Heart left ventricle (tissue), 13 donors: ENCODE results near the gene KCNQ1.

Experiments used
- CTCF ChIP-seq, 12 donors: fragments of 200-600 bp; sonication (generic) in 4 of 12; IDR thresholded peaks; one replicate each; pipeline versions ENCODE4 v1.5.0 to v1.8.0; 2018 to 2022; ENCODE audit warnings: antibody characterized with exemption in 12 of 12, mild to moderate bottlenecking in 5 of 12
- POLR2A ChIP-seq, 2 donors: fragments of 450-650 bp; IDR thresholded peaks; one replicate each; pipeline ENCODE4 v1.6.1; 2017; ENCODE audit warnings: antibody characterized with exemption in 2 of 2, mild to moderate bottlenecking in 2 of 2, moderate library complexity in 2 of 2
- donor health status: ischemic (EF 13 %, LVEDD 7.1; RV severe dilation, severe dysfunction).
- donor health status: DM: no; HTN: yes; CAD: no.
- donor health status: DM: no; HTN: no; CAD: no.
- donor health status: ischemic (EF 25% LVEDD 6.9; RV normal size, moderate dysfunction).
- donor health status: ischemic (EF 25% LVEDD 5.7; RV mildly dilated, moderate dysfunction).
- donor health status: ischemic (EF 35%, LVEDD 5.7; RV mildly dilated, moderate dysfunction).
- donor health status: nonischemic (EF 11% LVEDD 7.7; RV severe dilation, severe dysfunction).
- donor health status: DM: yes; HTN: yes; CAD: no.
- donor health status: PGD.
- donor health status: ischemic (EF 29% LVEDD 5.4; RV normal size, mild dysfunction).
- donor health status: nonischemic (EF 23%, LVEDD 6.1; RV moderate dilation, normal function).

DNA sequence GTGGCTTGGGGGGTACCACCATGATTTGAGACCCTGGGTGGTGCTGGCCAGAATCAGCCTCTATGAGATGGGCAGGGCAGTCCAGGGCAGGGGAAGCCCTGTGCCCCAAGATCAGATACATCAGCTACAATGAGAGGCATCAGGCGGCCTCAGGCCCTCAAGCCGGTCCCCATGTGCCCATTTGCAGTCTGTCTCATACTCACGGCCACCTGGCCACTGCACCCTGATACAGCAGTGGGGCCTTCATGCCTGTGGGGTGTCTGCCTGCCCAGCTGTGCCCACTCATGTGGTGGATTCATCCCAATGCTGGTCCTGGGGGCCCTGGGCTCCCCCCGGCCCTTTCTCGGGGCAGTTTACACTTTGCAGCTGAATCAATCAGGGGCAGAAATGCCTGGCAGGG, 297.4 kb downstream of the KCNQ1 start:
- TF ChIP-seq CTCF (IDR thresholded peaks at IDR 0.05) (no peak), POLR2A (IDR thresholded peaks at IDR 0.05) (no peak)
